Effector memory CD4-positive, alpha-beta T cell (primary cell): ENCODE data around the gene ACAA2.

Experiments
- DNase-seq, 3 donors: peaks; one replicate each; pipeline ENCODE4 v3.0.0-alpha.2; 2020
- H3K27ac ChIP-seq: 2 replicates; pipeline ENCODE4 v1.7.0; 2013; ENCODE audit warnings: mild to moderate bottlenecking, low read length, moderate library complexity; ENCODE audit not compliant: insufficient read depth, poor library complexity, severe bottlenecking
- H3K27me3 ChIP-seq: replicated peaks from 2 replicates; pipeline ENCODE4 v1.7.0; 2013; ENCODE audit warnings: mild to moderate bottlenecking, low read length; ENCODE audit not compliant: insufficient read depth, control insufficient read depth, poor library complexity, severe bottlenecking
- H3K36me3 ChIP-seq: 2 replicates; pipeline ENCODE4 v1.7.0; 2013; ENCODE audit warnings: mild to moderate bottlenecking, low read length, moderate library complexity; ENCODE audit not compliant: control insufficient read depth, insufficient read depth
- H3K4me1 ChIP-seq: 2 replicates; pipeline ENCODE4 v1.7.0; 2013; ENCODE audit warnings: low read length, mild to moderate bottlenecking; ENCODE audit not compliant: control insufficient read depth, insufficient read depth, poor library complexity, severe bottlenecking
- H3K4me3 ChIP-seq: 2 replicates; pipeline ENCODE4 v1.7.0; 2013; ENCODE audit warnings: low read length, low read depth, mild to moderate bottlenecking; ENCODE audit not compliant: insufficient read depth, poor library complexity, severe bottlenecking
- H3K9me3 ChIP-seq: 2 replicates; pipeline ENCODE4 v1.7.0; 2013; ENCODE audit warnings: mild to moderate bottlenecking, low read length, moderate library complexity; ENCODE audit not compliant: control insufficient read depth

ACAA2 gene

GRCh38 chr18:49768051-49768391 is 45.3 kb downstream of the ACAA2 start:
- H3K27me3 ChIP-seq: no peaks in the 10 kb centered on the region
- DNase-seq: no peak
- no peaks in the 10 kb centered on the region for H3K36me3 ChIP-seq
- no peak overlapping the region for H3K4me3 ChIP-seq
- no peaks in the 10 kb centered on the region for H3K4me1 ChIP-seq
- H3K9me3 ChIP-seq: no peaks in the 10 kb centered on the region
- no peak overlapping the region for H3K27ac ChIP-seq

GRCh38 chr18:49767111-49768050 is 46.0 kb downstream of the ACAA2 start:
- H3K4me1 ChIP-seq: no peaks in the 10 kb centered on the region
- no peak overlapping the region for H3K27ac ChIP-seq
- H3K27me3 ChIP-seq: no peaks in the 10 kb centered on the region
- no peak overlapping the region for H3K4me3 ChIP-seq
- H3K9me3 ChIP-seq: no peaks in the 10 kb centered on the region
- H3K36me3 ChIP-seq: no peaks in the 10 kb centered on the region
- DNase-seq: no peak

GRCh38 chr18:49766646-49767045 is 46.7 kb downstream of the ACAA2 start:
- H3K4me1 ChIP-seq: no peaks in the 10 kb centered on the region
- H3K27me3 ChIP-seq: no peaks in the 10 kb centered on the region
- no peak overlapping the region for H3K27ac ChIP-seq
- H3K4me3 ChIP-seq: no peak overlapping the region
- no peaks in the 10 kb centered on the region for H3K36me3 ChIP-seq
- no peak for DNase-seq
- no peaks in the 10 kb centered on the region for H3K9me3 ChIP-seq

GRCh38 chr18:49764032-49764431 is 49.3 kb downstream of the ACAA2 start:
- DNase-seq: no peak
- Histone ChIP-seq H3K4me1 (no peaks in the 10 kb centered on the region), H3K36me3 (no peaks in the 10 kb centered on the region), H3K27ac (no peak overlapping the region), H3K4me3 (no peak overlapping the region), H3K27me3 (no peaks in the 10 kb centered on the region), H3K9me3 (no peaks in the 10 kb centered on the region)

- Histone ChIP-seq H3K36me3 (no peaks in the 10 kb centered on the region), H3K9me3 (no peaks in the 10 kb centered on the region), H3K27me3 (no peaks in the 10 kb centered on the region), H3K4me3 (no peak overlapping the region), H3K27ac (no peak overlapping the region), H3K4me1 (no peaks in the 10 kb centered on the region)
- no peak for DNase-seq
Measured at GRCh38 chr18:49763590-49763989, 49.7 kb downstream of the ACAA2 start.

DNA sequence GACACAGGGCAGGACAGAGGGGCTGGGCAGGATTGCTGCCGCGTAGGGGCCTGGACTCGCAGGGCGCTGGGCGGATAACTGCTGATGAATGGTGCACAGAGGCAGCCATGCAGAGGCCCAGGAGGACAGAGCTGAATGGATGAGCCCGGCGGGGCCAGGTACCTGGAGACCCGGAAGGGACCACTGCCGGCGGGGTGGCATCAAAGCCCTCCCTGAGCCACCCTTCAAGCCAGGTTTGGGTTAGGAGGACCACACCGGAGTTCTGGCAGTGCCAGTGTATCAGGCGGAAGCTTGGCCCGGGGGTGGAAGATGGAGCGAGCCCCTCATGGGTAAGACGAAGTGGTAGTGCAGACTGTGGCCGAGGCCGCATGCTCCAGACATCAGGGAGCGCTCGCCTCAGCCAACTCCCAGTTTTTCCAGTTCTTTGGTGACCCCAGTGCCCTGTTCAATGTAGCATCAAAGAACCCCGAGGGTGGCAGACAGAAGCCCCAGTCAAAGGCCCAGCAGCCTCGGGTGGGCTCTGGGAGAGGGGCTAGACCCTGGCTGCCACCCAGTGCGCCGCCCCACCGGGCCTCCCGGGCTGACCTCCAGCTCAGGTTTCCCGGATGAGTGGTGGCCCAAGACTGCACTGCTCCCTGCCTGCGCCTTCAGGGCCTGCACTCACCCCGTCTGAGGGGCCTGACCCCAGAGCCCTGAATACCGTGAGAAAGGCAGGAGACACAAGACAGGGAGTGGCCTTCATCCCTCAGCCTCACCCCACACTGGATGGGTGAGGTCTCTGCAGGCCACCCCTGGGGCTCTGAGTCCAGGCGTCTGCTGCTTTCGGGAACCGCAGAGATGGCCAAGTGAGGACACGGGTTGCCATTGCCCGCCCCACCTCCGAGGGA is 50.9 kb downstream of the ACAA2 start:
- H3K9me3 ChIP-seq: no peaks in the 10 kb centered on the region
- DNase-seq: no peak
- no peaks in the 10 kb centered on the region for H3K36me3 ChIP-seq
- H3K27ac ChIP-seq: no peak overlapping the region
- no peak overlapping the region for H3K4me3 ChIP-seq
- H3K4me1 ChIP-seq: no peaks in the 10 kb centered on the region
- H3K27me3 ChIP-seq: no peaks in the 10 kb centered on the region

- Histone ChIP-seq H3K4me1 (no peaks in the 10 kb centered on the region), H3K27ac (no peak overlapping the region), H3K4me3 (no peak overlapping the region), H3K36me3 (no peaks in the 10 kb centered on the region), H3K27me3 (no peaks in the 10 kb centered on the region), H3K9me3 (no peaks in the 10 kb centered on the region)
- DNase-seq: no peak
Measured at GRCh38 chr18:49761771-49762170, 51.6 kb downstream of the ACAA2 start.

DNA sequence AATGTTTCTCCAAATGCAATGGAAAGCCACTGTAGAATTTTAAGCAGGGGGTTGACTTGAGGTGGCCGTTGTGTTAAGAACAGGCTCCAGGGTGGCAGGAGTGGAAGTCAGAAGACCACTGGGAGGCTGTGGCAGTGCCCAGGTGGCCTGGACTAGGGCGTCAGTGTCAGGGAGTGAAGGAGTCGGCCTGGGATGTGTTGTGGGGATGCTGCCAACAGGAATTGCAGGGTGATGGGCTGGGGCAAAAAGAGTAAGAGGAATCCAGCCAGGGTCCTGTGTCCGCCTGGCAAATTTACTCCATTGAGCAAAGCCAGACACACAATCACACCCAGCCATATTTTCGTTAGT is 55.1 kb downstream of the ACAA2 start:
- Histone ChIP-seq H3K9me3 (no peaks in the 10 kb centered on the region), H3K4me1 (no peaks in the 10 kb centered on the region), H3K36me3 (no peaks in the 10 kb centered on the region), H3K27me3 (no peaks in the 10 kb centered on the region), H3K4me3 (no peak overlapping the region), H3K27ac (no peak overlapping the region)
- DNase-seq: no peak

- Histone ChIP-seq H3K9me3 (no peaks in the 10 kb centered on the region), H3K4me3 (no peak overlapping the region), H3K27me3 (no peaks in the 10 kb centered on the region), H3K4me1 (no peaks in the 10 kb centered on the region), H3K36me3 (no peaks in the 10 kb centered on the region), H3K27ac (no peak overlapping the region)
- no peak for DNase-seq
Measured at GRCh38 chr18:49757513-49758262, 55.6 kb downstream of the ACAA2 start.
